Activated CD8-positive, alpha-beta memory T cell treated with anti-CD3 and anti-CD28 coated beads, Interleukin-2, amount 50 U/mL, for 24 hours (primary cell): ENCODE measurements around the gene GARNL3.

Source experiments
- DNase-seq: peaks from one replicate; pipeline ENCODE4 v3.0.0-alpha.2; 2020; ENCODE audit errors: extremely low read depth

Gene GARNL3, protein sequence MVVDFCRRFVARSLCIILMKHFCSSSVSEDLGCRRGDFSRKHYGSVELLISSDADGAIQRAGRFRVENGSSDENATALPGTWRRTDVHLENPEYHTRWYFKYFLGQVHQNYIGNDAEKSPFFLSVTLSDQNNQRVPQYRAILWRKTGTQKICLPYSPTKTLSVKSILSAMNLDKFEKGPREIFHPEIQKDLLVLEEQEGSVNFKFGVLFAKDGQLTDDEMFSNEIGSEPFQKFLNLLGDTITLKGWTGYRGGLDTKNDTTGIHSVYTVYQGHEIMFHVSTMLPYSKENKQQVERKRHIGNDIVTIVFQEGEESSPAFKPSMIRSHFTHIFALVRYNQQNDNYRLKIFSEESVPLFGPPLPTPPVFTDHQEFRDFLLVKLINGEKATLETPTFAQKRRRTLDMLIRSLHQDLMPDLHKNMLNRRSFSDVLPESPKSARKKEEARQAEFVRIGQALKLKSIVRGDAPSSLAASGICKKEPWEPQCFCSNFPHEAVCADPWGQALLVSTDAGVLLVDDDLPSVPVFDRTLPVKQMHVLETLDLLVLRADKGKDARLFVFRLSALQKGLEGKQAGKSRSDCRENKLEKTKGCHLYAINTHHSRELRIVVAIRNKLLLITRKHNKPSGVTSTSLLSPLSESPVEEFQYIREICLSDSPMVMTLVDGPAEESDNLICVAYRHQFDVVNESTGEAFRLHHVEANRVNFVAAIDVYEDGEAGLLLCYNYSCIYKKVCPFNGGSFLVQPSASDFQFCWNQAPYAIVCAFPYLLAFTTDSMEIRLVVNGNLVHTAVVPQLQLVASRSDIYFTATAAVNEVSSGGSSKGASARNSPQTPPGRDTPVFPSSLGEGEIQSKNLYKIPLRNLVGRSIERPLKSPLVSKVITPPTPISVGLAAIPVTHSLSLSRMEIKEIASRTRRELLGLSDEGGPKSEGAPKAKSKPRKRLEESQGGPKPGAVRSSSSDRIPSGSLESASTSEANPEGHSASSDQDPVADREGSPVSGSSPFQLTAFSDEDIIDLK

DNA sequence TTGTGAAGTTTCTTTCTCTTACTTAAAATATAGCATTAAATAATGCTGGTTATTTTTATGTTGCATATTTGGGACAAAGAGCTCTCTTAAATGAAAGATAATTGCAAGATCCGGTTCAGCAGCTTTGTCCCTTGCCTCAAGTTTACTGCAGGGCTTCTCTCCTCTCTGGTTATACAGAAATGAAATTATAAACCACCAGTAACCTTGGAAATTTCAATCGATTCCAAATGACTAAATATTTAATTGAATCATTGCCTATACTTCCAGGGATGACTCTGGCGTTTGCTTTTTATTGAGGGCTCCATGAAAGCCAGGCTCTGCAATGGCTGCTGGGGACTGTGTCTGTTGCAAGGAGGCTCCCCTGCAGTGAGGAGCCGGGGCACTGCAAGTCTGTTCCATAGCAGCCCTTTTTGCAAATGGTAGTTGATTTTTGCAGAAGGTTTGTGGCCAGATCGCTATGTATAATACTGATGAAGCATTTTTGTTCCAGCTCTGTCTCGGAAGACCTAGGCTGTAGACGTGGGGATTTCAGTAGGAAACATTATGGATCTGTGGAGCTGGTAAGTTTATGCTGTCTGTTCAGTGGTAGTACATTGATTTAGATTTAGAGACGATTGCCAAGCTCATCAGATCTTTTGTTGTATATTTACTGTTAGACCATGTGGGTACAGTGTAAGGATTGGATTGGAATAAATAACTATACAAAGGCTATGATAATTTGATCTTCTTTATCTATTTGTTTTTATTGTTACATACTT is at the start of gene GARNL3:
GARNL3 (plus strand) TSS at position 313 of the 758 bp plus-strand sequence; CDS start at position 417, 104 bp downstream.
- no peak for DNase-seq

DNA sequence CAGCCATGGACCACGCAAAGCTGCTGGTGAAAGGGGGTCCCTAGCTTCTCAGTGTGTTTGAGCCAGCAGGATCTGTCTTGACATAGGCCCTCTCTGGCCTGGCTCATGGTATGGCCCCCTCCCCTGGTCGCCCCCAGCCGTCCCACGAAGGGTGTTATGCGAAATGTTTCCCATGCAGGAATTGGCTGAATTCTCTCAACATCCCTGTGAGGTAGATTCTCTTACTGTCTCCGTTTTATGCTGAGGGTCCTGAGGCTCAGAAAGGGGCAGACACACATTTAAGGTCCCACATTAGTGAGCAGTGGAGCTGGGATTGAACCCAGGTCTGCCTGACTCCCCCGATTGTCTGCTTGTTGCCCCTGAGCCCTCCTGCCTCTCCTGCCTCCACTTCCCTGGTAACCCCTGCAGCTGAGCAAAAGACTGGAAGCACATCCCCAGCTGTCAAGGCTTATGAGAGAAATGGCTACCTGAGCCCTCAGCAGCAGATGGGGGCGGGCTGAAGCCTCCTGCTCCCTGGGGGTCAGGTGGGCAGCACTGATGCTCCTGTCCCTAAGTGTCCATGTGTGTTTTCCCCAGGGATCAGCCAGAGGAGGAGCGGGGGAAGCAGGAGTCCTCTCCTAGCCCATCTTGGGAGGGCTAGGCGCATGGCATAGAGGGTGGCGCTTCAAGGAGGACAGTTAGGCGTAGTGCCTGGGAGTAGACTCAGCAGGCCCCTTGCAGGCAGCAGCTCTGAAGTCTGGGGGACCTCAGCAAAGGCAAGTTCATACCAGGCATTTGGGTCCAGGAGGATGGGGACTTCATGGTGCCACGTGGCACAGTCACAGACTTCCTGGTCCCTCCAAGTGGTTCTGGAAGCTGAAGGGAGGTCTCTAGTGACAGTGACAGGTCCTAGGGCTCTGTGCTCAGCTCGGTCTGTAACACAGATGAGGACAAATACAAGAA is 49.0 kb upstream of the GARNL3 start:
- no peak for DNase-seq

DNA sequence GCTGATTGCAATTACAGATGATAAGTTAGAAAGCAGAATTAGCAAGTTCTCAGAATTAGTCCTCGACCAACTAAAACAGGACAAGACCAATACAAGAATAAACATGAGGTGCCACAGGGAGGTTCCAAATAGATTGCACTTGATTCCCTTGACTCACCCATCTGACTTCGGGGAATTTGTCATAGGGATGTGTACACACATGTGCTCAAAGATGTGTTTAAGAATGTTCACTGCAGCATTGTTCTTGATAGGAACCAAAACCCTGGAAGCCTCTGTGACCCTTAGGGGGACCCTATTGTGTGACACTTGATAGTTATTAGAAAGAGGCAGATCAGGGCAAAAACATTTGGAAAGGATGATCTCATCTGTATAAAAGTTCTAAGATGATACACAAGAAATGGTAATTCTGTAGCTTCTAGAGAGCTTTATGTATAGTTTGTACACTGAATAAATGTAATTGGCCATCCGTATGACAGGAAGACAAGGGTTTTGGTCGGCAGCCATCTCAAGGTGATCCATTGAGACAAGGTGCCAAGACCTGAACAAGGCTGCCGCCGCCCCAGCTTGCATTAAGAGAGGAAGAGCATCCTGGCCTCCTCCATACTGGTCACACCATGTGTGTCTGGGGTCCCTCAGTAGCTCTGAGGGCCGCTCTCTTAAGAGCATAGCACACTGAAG is 48.2 kb upstream of the GARNL3 start:
- DNase-seq: no peak

DNA sequence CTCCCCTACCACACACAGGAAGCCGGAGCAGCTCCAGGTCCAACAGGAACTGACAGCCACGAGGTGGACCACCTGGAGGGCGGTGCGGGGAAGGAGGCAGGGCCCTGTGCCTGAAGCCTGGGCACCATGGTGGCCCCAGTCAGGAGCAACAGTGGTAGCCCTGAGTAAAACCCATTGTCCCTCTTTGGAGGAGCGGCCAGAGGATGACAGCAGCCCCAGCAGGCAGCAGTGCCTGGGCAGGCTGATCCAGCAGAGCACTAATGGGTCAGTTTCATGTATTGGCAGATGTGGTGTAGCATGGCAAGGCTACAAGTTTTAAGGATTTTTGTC is 47.7 kb upstream of the GARNL3 start:
- DNase-seq: no peak

DNA sequence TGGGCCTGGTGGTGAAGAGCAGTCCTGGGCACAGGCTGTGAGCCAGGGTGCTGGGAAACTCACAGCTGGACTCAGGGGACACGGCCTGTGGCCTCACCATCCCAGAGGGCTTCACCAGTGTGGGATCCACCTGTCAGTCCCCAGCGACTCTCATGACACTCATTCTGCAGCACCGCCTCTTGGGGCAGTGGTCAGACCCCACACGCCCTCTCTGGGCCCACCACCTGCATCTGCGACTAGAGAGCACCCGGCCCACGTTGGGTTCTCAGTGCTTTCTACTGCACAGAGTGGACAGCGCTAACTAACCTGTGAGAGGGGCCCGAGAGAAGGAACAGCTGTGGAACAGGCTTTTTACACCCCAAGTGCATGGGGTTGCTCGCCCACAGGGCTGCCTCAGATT is 45.8 kb upstream of the GARNL3 start:
- DNase-seq: no peak

DNA sequence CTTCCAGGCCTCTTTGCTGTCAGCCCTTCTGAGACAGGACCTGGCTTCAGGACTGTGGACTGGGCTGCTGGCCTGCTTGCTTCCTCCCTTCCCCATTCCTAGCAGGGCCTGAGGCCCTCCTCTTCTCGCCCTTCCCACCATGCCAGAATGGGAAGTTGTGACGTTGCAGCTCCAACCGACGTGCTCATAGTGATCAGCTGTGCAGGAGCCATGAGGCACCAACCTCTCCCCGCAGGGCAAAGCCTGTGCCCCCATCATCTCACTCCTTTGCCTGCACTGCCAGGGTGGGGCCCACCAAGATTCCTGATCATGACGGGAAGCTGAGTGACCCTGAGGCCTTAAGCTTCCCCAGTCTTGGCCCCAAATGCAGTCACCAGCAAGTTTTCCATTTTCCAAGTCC is 45.1 kb upstream of the GARNL3 start:
- DNase-seq: no peak

DNA sequence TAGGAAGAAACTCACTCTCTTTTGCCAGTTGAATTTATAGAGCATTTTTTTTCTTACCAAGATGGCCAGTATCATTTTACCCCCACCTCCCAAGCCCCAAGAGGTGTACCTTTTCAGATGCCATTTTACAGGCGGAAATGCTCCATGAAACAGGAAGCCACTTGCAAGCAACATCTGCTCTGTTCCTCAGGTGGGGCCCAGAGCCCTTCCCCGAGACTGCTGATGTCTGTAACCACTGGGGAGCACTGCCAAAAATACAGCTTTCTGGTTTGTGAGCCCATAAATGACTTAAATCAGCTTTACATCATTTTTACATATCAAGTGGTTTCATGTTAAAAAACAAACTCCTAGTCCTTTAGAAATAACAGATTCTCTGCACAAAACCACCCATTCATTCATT is 42.9 kb upstream of the GARNL3 start:
- DNase-seq: no peak

DNA sequence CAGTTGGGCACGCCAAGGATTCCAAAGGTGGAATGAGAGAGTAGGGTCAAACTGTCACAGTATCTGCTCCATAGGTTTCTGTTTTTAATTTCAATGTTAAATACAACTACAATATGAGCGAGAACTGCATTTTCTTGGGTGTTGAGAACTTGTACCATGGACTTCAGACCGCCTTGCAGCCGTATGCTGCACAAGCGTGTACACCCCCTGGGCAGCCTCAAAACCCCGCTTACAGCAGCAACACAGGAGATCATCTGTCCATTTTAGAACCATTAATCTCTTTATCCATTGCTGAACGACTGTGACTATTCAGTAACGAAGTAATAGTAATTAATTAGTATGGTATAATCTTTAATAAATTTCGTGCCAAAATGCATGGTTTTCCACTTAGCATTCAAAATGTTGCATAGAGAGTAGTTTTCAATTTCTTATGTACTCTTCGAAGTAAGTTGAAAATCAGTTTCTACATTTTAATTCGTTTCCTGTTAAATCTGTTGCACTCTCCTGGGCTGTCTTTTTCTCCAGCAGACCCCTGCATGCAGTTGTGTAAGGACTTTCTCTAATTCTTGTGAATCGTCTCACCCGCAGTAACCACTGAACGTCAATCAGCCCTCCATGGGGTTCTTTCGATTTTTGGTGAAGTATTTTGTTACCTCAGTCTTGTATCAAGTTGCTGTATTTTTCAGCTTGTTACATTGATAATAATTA is 42.0 kb upstream of the GARNL3 start:
- no peak for DNase-seq

DNA sequence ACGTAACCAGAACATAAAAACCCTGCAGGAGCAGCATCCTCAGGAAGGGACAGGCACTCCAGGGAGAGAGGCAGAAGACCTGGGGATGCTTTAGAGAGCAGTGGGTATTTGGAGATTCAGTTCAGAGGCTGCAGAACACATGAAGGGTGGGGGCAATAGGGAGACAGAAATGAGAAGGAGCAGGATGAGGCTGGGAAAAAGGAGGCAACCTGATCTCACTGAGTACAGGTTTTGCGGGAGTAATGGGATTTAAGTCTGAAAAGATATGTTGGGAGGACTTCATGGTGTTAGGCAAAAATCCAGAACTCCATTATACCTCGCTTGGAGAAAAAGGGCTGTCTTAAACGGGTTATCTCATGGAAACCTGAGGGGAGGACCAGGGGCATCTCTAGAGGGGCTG is 41.3 kb upstream of the GARNL3 start:
- DNase-seq: no peak

DNA sequence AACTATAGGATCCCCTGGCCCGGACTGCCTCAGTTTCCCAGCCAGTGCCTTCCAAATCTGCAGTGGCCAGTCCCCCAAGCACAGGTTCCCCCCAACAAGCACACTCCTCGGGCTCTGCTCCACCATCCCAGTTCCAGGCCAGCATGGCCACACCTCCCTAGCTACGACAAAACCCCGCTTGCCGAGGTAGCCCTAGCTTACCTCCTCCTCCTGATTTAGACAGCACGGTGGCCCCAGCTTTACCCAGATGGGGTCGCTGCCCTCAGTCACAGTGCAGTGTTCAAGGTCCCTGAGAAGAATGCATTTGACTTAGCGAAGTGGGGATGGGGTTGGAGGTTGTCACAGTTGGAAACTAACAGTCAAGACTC is 40.8 kb upstream of the GARNL3 start:
- no peak for DNase-seq

DNA sequence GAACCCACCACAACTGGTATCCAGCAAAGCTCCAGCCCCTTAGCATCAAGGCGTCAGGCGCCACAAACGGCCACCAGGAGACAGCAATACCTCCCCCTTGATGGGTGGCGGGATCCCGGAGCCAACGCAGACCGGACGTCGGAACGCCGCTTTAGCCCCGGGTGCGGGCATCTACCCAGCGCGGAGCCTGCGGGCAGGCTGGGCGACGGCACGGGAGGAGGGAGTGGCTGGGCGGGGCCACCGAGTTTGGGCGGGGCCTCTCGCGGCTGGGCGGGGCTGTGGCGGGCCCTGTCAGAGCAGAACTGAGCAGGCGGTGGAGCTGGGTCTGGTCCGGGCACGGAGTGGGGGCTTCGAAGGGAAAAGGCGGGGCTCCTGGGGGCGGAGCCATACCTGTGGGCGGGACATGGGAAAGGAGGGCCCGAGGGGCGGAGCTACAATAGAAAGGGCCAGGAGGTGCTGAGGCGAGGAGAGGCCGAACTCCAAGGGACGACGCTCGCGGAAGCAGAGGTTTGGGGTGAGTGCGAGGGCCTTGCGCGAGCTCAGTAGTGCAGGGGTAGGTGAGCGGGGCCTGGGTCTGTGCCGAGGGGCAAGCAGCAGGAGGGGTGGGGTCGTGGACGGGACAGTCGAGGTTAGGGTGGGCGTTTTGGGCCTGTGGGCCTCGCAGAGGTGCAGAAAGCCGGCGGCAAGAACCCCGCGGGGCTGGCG is 40.2 kb upstream of the GARNL3 start:
- DNase-seq: peak; percentile 65

DNA sequence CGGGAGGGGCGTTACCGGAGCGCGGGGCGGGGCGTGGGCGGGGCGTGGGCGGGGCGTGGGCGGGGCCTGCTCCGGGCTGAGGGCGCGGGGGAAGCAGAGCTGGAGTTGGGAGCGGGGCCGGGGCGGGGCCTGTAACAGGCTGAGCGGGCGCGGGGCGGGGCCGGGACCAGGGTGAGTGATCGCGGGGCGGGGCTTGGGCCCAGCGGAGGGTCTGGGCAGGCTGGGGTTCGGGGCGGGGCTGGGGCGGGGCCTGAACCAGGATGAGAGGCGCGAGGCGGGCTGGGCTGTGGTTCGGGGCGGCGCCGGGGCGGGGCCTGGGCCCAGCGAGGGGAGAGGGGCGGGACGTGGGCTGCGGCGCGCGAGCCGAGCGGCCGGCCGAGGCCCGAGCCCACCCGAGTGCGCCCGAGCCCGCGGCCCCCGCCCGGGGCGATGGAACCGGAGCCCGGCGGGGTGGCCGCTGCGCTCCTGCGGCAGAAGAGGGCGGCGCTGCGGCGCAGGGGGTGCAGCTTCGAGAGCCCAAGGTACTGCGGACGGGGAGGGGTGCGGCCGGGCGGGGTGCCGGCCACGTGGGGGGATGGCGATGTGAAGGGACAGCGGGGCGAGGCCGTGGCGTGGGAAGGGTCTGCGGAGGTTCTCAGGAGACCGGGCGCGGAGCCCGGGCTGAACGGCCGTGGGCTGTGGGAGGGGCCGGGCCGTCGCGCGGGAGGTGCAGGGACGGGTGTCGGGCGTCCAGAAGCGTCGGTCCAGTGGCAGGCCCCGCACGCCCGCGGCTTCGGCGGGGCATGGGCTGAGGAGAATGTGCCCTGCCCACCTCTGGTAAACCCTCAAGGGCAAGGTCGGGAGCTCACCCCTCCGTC is 39.5 kb upstream of the GARNL3 start:
- DNase-seq: peak; percentile 77

DNA sequence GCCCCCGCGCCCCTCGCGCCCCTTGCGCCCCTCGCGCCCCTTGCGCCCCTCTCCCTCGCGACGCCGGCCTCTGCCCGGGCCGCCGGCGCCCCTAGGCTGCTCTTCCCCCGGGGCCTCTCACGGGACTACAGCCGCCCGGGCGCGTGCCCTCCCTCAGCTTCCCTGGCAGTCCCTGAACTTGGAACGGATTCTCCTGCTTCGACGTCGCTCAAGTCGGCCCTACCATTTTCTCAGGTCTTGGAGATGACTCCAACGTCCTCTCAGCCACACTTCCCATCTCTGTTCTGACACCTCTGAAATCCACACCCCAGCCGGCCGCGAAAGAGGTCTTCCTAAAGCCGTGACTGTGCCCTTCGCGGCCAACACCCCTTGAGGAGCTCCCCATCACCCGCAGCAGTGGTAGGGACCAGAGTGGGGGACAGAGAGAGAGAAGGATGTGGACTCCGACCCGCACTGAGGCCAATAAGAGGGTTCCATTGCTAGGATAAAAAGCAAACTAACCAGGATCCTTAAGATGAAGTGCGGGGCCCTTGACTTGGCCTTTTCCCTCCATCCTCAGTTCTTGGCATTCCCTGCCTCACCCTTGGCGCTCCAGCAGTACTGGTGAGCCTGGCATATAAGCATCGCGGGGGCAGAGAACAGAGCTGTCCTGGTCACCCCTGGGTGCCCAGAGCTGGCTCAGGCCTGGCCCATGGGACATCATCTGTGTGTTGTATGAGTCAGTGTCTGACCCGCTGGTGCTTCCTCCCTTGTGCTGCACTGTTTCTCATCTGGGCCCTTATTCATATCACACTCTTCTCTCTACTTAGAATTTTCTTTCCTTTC is 38.6 kb upstream of the GARNL3 start:
- DNase-seq: no peak

DNA sequence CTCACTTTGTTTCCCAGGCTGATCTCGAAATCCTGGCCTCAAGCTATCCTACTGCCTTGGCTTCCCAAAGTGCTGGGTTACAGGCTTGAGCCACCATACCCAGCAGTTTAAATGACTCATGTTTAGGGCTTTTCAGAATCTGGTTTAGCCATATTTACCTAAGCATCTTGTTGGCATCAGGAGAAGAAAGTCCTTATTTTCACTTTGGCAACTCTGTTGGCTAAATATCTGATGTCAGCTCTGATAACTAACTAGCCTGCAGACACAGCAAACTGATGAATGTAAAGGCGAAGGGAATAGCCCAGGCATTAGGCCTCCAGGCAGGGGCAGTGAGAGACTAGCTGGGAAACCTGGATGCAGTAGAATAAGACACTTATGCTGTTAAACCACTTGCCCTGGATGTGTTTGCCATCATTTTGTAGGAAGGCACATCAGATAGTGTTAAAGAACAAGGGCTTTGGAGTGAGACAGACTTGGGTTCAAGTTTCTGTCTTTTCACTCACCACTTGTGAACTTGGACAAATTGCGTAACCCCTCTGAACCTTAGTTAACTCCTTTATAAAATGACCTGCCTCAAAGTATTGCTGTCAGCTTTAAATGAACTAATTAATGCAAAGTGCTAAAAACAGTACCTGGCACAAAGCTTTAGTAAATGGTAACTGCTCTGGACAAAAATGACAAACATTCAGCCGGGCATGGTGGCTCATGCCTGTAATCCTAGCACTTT is 34.7 kb upstream of the GARNL3 start:
- no peak for DNase-seq

DNA sequence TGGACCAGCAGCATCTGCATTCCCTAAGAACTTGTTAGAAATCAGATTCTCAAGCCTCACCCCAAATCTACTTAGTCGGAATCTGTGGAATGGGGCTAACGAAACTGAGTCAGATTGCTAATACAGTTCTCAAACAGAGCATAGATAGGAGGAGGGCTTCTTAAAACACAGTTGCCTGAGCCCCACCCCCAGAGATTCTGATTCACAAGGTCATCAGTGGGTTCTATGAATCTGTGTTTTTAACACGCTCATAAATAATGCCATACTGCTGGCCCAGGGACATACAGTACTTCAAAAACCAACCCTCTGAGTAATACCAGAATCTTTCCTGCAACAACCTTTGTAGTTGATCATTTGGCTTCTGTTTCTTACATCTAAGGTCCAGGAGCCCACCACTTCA is 32.9 kb upstream of the GARNL3 start:
- DNase-seq: no peak

DNA sequence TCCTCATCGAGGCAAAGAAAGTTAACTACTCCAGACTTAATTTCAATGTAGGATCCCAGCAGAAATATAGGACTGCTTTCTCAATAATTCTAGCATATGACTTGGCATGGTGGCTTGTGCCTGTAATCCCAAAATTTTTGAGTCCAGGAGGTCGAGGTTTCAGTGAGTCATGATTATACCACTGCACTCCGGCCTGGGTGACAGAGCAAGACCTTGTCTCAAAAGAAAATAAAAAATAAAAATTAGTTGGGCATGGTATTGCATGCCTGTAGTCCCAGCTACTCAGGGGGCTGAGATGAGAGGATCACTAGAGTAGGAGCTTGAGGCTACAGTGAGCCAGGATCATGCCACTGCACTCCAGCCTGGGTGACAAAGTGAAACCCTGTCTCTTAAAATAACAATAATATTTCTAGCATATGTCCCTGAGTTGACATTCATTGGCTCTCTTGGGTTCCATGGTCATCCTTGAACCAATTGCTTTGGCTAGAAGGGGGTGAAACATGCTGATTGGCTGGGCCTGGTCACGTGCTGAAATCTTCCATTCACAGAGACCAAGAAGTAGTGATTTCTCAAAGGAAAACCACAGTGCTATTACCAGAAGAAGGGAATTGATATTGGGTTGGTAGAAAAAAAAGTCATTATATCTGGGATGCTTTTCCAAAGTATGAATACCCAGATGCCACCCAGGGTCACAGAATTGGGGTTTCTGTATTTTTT is 31.6 kb upstream of the GARNL3 start:
- no peak for DNase-seq
